HEK293T (cell line): ENCODE results near the gene TOPBP1.

Experiments used
- ARNT ChIP-seq: fragments of 450-650 bp; IDR thresholded peaks from 2 replicates; pipeline ENCODE4 v1.6.1; 2017; ENCODE audit warnings: mild to moderate bottlenecking
- BHLHE40 ChIP-seq: fragments of 450-650 bp; IDR thresholded peaks from 2 replicates; pipeline ENCODE4 v1.6.1; 2016; ENCODE audit warnings: mild to moderate bottlenecking, moderate library complexity, borderline replicate concordance
- ELF4 ChIP-seq: fragments of 450-650 bp; IDR thresholded peaks from 2 replicates; pipeline ENCODE4 v1.6.1; 2017; ENCODE audit warnings: antibody characterized with exemption
- FOXA1 ChIP-seq: fragments of 450-650 bp; IDR thresholded peaks from 2 replicates; pipeline ENCODE4 v1.6.1; 2016; ENCODE audit warnings: mild to moderate bottlenecking
- FOXK2 ChIP-seq: fragments of 450-650 bp; IDR thresholded peaks from 2 replicates; pipeline ENCODE4 v1.6.1; 2016; ENCODE audit warnings: mild to moderate bottlenecking
- FOXM1 ChIP-seq: fragments of 450-650 bp; IDR thresholded peaks from 2 replicates; pipeline ENCODE4 v1.6.1; 2017; ENCODE audit warnings: mild to moderate bottlenecking, borderline replicate concordance
- NFRKB ChIP-seq: fragments of 450-650 bp; IDR thresholded peaks from 2 replicates; pipeline ENCODE4 v1.6.1; 2016; ENCODE audit warnings: mild to moderate bottlenecking, moderate library complexity
- SP1 ChIP-seq: fragments of 450-650 bp; IDR thresholded peaks from 2 replicates; pipeline ENCODE4 v1.6.1; 2017
- TARDBP ChIP-seq: fragments of 450-650 bp; IDR thresholded peaks from 2 replicates; pipeline ENCODE4 v1.6.1; 2016
- TF ChIP-seq, protein P1 (sequence below): fragments of 450-650 bp; IDR thresholded peaks from 2 replicates; pipeline ENCODE4 v1.6.1; 2016

GRCh38 chr3:133592843-133593242, 68.9 kb downstream of the TOPBP1 start:
- TF ChIP-seq TARDBP (no peak), ELF4 (no peak), FOXM1 (no peak), NFRKB (no peak), BHLHE40 (no peak), ARNT (no peak), SP1 (no peak), FOXA1 (no peak), FOXK2 (no peak)
- TF ChIP-seq, protein P1, sequence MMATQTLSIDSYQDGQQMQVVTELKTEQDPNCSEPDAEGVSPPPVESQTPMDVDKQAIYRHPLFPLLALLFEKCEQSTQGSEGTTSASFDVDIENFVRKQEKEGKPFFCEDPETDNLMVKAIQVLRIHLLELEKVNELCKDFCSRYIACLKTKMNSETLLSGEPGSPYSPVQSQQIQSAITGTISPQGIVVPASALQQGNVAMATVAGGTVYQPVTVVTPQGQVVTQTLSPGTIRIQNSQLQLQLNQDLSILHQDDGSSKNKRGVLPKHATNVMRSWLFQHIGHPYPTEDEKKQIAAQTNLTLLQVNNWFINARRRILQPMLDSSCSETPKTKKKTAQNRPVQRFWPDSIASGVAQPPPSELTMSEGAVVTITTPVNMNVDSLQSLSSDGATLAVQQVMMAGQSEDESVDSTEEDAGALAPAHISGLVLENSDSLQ = no peak
